CD4-positive, alpha-beta T cell (primary cell): ENCODE results near the gene COL19A1. TPM values are rescaled to one million over a fixed set of nuclear protein-coding genes. Genes with fewer than 3 reads are reported as not detected.

Experiments
- ATAC-seq: fragments of 200-7000 bp; cut with Tn5 transposase; one replicate; pipeline ENCODE4 v1.10.0; 2022; ENCODE audit warnings: mild to moderate bottlenecking; ENCODE audit not compliant: poor library complexity
- CTCF ChIA-PET: fragments of 350-600 bp; sonication (Branson Sonifier 250); formaldehyde crosslinking; loops from one replicate; lab custom pipeline; 2021; ENCODE audit warnings: antibody characterized with exemption, inconsistent platforms; lab: Charles Lee
- POLR2A ChIA-PET: fragments of 350-600 bp; sonication (Branson Sonifier 250); formaldehyde crosslinking; loops from one replicate; lab custom pipeline; 2021; ENCODE audit warnings: antibody characterized with exemption, inconsistent platforms; lab: Charles Lee
- DNase-seq, 14 experiments: peaks; one replicate each; pipeline ENCODE4 v3.0.0-alpha.2; 2013 to 2020; ENCODE audit warnings: mixed read lengths in 2 of 14
- H3K27ac ChIP-seq, 2 donors: one replicate each; pipeline versions ENCODE4 v1.5.1 to v1.7.0; 2013; ENCODE audit warnings: low read length in 2 of 2, low read depth in 1 of 2, mild to moderate bottlenecking in 1 of 2
- H3K27me3 ChIP-seq, 2 experiments: 1 replicate in 1 of 2; 2 replicates in 1 of 2; pipeline versions ENCODE4 v1.6.1 to v1.7.0; 2013; ENCODE audit warnings: low read length in 2 of 2, control low read depth in 1 of 2, mild to moderate bottlenecking in 1 of 2, moderate library complexity in 1 of 2; ENCODE audit not compliant: insufficient read depth in 2 of 2, control insufficient read depth in 1 of 2
- H3K36me3 ChIP-seq: one replicate; pipeline ENCODE4 v1.6.1; 2013; ENCODE audit warnings: low read length, control low read depth; ENCODE audit not compliant: insufficient read depth
- H3K4me1 ChIP-seq: one replicate; pipeline ENCODE4 v1.6.1; 2013; ENCODE audit warnings: low read length, control low read depth; ENCODE audit not compliant: insufficient read depth
- H3K4me3 ChIP-seq: one replicate; pipeline ENCODE4 v1.5.1; 2013; ENCODE audit warnings: mild to moderate bottlenecking, low read length, moderate library complexity
- H3K9me3 ChIP-seq, 2 experiments: 1 replicate in 1 of 2; 2 replicates in 1 of 2; pipeline versions ENCODE4 v1.6.1 to v1.7.0; 2013; ENCODE audit warnings: low read length in 2 of 2, mild to moderate bottlenecking in 2 of 2, control low read depth in 1 of 2, moderate library complexity in 1 of 2; ENCODE audit not compliant: control insufficient read depth in 1 of 2, insufficient read depth in 1 of 2
- H3K27ac Mint-ChIP-seq: one replicate; pipeline ENCODE4 v1.8.0; 2020; ENCODE audit warnings: mixed read lengths
- H3K27me3 Mint-ChIP-seq: one replicate; pipeline ENCODE4 v1.8.0; 2021; ENCODE audit warnings: mixed read lengths
- H3K36me3 Mint-ChIP-seq: one replicate; pipeline ENCODE4 v1.8.0; 2021; ENCODE audit warnings: low read depth, mixed read lengths
- H3K4me1 Mint-ChIP-seq: one replicate; pipeline ENCODE4 v1.8.0; 2021; ENCODE audit warnings: low read depth, mixed read lengths
- H3K4me3 Mint-ChIP-seq: one replicate; pipeline ENCODE4 v1.8.0; 2020; ENCODE audit warnings: mild to moderate bottlenecking, mixed read lengths
- H3K9me3 Mint-ChIP-seq: one replicate; pipeline ENCODE4 v1.8.0; 2020; ENCODE audit warnings: mixed read lengths
- intact Hi-C, 2 experiments: fragments of 100-400 bp; cut with DNase I in 1 of 2; cut with micrococcal nuclease in 1 of 2; formaldehyde crosslinking; loops; one replicate each; pipeline versions ENCODE4 v1.15.1 to v1.9.0; 2023 to 2025; cut with DNase I, micrococcal nuclease
- total RNA-seq, 174 experiments: library from RNA in 2 of 174; stranded (reverse) in 2 of 174; gene quantifications; one replicate each; pipeline ENCODE4 v1.2.3 and lab custom pipeline; 2021 to 2026
- TF ChIP-seq, protein P1 (sequence below): fragments of 200-600 bp; IDR thresholded peaks from one replicate; pipeline ENCODE4 v1.8.0; 2022; ENCODE audit warnings: antibody characterized with exemption, mild to moderate bottlenecking

Gene COL19A1
- total RNA-seq, 2 experiments from 2014 or later = not detected

GRCh38 chr6:70160276-70160675 lies 293.9 kb downstream of the COL19A1 start:
- Mint-ChIP-seq H3K4me3 (no peak overlapping the region), H3K27ac (no peak overlapping the region), H3K4me1 (no peaks in the 10 kb centered on the region), H3K36me3 (no peaks in the 10 kb centered on the region), H3K27me3 (peaks cover 37% of the 10 kb centered on the region), H3K9me3 (no peaks in the 10 kb centered on the region)
- no peak for ATAC-seq
- Histone ChIP-seq H3K4me3 (no peak overlapping the region), H3K27ac (no peak overlapping the region), H3K9me3 (no peaks in the 10 kb centered on the region), H3K27me3 (peaks cover 0 to 5% of the 10 kb centered on the region in 2 experiments), H3K4me1 (no peaks in the 10 kb centered on the region), H3K36me3 (no peaks in the 10 kb centered on the region)
- POLR2A ChIA-PET = no interaction called here
- no peak for DNase-seq
- intact Hi-C loops = no loop called here
- CTCF ChIA-PET = no interaction called here
- TF ChIP-seq, protein P1, sequence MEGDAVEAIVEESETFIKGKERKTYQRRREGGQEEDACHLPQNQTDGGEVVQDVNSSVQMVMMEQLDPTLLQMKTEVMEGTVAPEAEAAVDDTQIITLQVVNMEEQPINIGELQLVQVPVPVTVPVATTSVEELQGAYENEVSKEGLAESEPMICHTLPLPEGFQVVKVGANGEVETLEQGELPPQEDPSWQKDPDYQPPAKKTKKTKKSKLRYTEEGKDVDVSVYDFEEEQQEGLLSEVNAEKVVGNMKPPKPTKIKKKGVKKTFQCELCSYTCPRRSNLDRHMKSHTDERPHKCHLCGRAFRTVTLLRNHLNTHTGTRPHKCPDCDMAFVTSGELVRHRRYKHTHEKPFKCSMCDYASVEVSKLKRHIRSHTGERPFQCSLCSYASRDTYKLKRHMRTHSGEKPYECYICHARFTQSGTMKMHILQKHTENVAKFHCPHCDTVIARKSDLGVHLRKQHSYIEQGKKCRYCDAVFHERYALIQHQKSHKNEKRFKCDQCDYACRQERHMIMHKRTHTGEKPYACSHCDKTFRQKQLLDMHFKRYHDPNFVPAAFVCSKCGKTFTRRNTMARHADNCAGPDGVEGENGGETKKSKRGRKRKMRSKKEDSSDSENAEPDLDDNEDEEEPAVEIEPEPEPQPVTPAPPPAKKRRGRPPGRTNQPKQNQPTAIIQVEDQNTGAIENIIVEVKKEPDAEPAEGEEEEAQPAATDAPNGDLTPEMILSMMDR = no peak

DNA sequence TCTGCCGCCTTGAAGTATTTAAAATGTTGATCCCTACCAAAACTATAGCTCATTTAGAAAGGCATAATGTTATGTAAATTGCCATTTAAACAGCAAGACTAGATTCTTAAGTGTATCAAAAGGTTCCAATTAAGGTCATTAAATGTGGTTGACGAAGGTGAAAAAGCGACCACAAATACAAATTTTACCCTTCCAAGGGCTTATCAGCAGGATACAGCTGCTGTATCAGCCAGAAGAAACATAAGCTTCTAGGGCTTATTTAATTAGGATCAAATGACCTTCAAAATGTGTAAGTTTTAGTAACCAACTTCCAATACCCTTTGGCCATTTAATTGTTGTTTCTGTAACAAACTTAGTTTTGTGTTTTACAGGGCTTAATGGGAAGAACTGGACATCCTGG lies 296.6 kb downstream of the COL19A1 start:
- Mint-ChIP-seq H3K4me1 (peaks cover 8% of the 10 kb centered on the region), H3K27ac (no peak overlapping the region), H3K27me3 (peaks cover 60% of the 10 kb centered on the region), H3K36me3 (no peaks in the 10 kb centered on the region), H3K4me3 (no peak overlapping the region), H3K9me3 (no peaks in the 10 kb centered on the region)
- ATAC-seq (no peak), DNase-seq (no peak)
- intact Hi-C loops = no loop called here
- TF ChIP-seq, protein P1 = no peak
- Histone ChIP-seq H3K36me3 (no peaks in the 10 kb centered on the region), H3K27ac (no peak overlapping the region), H3K9me3 (no peaks in the 10 kb centered on the region), H3K4me3 (no peak overlapping the region), H3K4me1 (no peaks in the 10 kb centered on the region), H3K27me3 (peaks cover 0 to 5% of the 10 kb centered on the region in 2 experiments)
- ChIA-PET POLR2A (no interaction called here), CTCF (no interaction called here)

- no peak overlapping the region for H3K4me3 Mint-ChIP-seq
- H3K36me3 Mint-ChIP-seq = no peaks in the 10 kb centered on the region
- H3K27me3 Mint-ChIP-seq = peaks cover 60% of the 10 kb centered on the region
- no peak overlapping the region for H3K27ac Mint-ChIP-seq
- CTCF ChIA-PET = no interaction called here
- peaks cover 8% of the 10 kb centered on the region for H3K4me1 Mint-ChIP-seq
- peaks cover 0 to 5% of the 10 kb centered on the region in 2 experiments for H3K27me3 ChIP-seq
- no peak for DNase-seq
- H3K27ac ChIP-seq = no peak overlapping the region
- no peaks in the 10 kb centered on the region for H3K9me3 ChIP-seq
- no peaks in the 10 kb centered on the region for H3K9me3 Mint-ChIP-seq
- intact Hi-C loops = no loop called here
- TF ChIP-seq, protein P1 = no peak
- no peak overlapping the region for H3K4me3 ChIP-seq
- ATAC-seq = no peak
- H3K36me3 ChIP-seq = no peaks in the 10 kb centered on the region
- H3K4me1 ChIP-seq = no peaks in the 10 kb centered on the region
- POLR2A ChIA-PET = interaction anchor here (0.6 kb wide), 1 partner anchor 21 kb away, joined by 4 read pairs; no protein-coding TSS in a partner anchor
Observed at GRCh38 chr6:70163795-70164194, 297.4 kb downstream of the COL19A1 start.
